ENCODE results near the gene PIAS2. TPM values are rescaled to one million over a fixed set of nuclear protein-coding genes. Genes with fewer than 3 reads are reported as not detected.
"Not testable (repeated sequence)": the region's sequence is repeated elsewhere in the genome, so short reads cannot be mapped to it uniquely, and the experiment has no call there.

The PIAS2 gene
- total RNA-seq (2022), result 30.8 and 33.6 TPM in 2 replicates
- Bru-seq, nascent RNA, result percentile 81 among the genes with signal in this experiment
- percentile 70 among the genes with signal in this experiment for BruChase-seq, experiment 1, labeled RNA remaining after a 6-hour chase
- BruChase-seq, experiment 2, labeled RNA remaining after a 2-hour chase, result percentile 81 among the genes with signal in this experiment
- long read RNA-seq, full-length matches to known transcripts, result 14 of 24 reads
- long read RNA-seq, partial matches to known transcripts, result 3 of 24 reads
- long read RNA-seq, other reads (novel, unspliced or antisense), result 7 of 24 reads

GRCh38 chr18:46917108-46917802 lies at the start of gene PIAS2, which contains the start of gene KATNAL2:
PIAS2 (minus strand) TSS chr18:46917507; CDS start chr18:46917345, 162 bp downstream.
KATNAL2 (plus strand) TSS chr18:46917602; CDS start chr18:46946873, 29,271 bp downstream.
- H3K36me3 Mint-ChIP-seq (ENCODE audit: insufficient read depth, unreplicated experiment), result peaks cover 22% of the 10 kb centered on the region
- peak; percentile 77 for DNase-seq
- CTCF ChIA-PET, result no interaction called here
- intact Hi-C loops (cut with micrococcal nuclease; ENCODE audit: unreplicated experiment), result no loop called here
- peak within 1 kb of the TSS; percentile 82 for H3K4me3 Mint-ChIP-seq (ENCODE audit: low read depth, unreplicated experiment)
- no peaks in the 10 kb centered on the region for H3K27me3 Mint-ChIP-seq (ENCODE audit: unreplicated experiment)
- H3K4me1 Mint-ChIP-seq (ENCODE audit: low read depth, unreplicated experiment), result no peaks in the 10 kb centered on the region
- no peaks in the 10 kb centered on the region for H3K9me3 Mint-ChIP-seq (ENCODE audit: low read depth, unreplicated experiment)
- no TSS peak for BruUV-seq (replicated peaks)
- no peak for TF ChIP-seq CTCF (IDR thresholded peaks at IDR 0.05; ENCODE audit: unreplicated experiment)
- peak within 1 kb of the TSS; percentile 56 for H3K27ac Mint-ChIP-seq (ENCODE audit: unreplicated experiment)

- DNase-seq; H3K4me1 Mint-ChIP-seq (ENCODE audit: low read depth, unreplicated experiment); H3K36me3 Mint-ChIP-seq (ENCODE audit: insufficient read depth, unreplicated experiment); H3K4me3 Mint-ChIP-seq (ENCODE audit: low read depth, unreplicated experiment); BruUV-seq (replicated peaks); H3K9me3 Mint-ChIP-seq (ENCODE audit: low read depth, unreplicated experiment); CTCF ChIA-PET; H3K27me3 Mint-ChIP-seq (ENCODE audit: unreplicated experiment); intact Hi-C loops (cut with micrococcal nuclease; ENCODE audit: unreplicated experiment); H3K27ac Mint-ChIP-seq (ENCODE audit: unreplicated experiment): not testable (repeated sequence)
Observed at GRCh38 chr18:46966266-46966665, 49.0 kb upstream of the PIAS2 start.

- H3K9me3 Mint-ChIP-seq (ENCODE audit: low read depth, unreplicated experiment); CTCF ChIA-PET; DNase-seq; H3K4me1 Mint-ChIP-seq (ENCODE audit: low read depth, unreplicated experiment); H3K4me3 Mint-ChIP-seq (ENCODE audit: low read depth, unreplicated experiment); BruUV-seq (replicated peaks); H3K27ac Mint-ChIP-seq (ENCODE audit: unreplicated experiment); H3K36me3 Mint-ChIP-seq (ENCODE audit: insufficient read depth, unreplicated experiment); intact Hi-C loops (cut with micrococcal nuclease; ENCODE audit: unreplicated experiment); H3K27me3 Mint-ChIP-seq (ENCODE audit: unreplicated experiment): not testable (repeated sequence)
Observed at GRCh38 chr18:46964579-46965293, 47.4 kb upstream of the PIAS2 start.

GRCh38 chr18:46963656-46964578 lies 46.6 kb upstream of the PIAS2 start:
- H3K36me3 Mint-ChIP-seq (ENCODE audit: insufficient read depth, unreplicated experiment); intact Hi-C loops (cut with micrococcal nuclease; ENCODE audit: unreplicated experiment); DNase-seq; H3K9me3 Mint-ChIP-seq (ENCODE audit: low read depth, unreplicated experiment); H3K4me1 Mint-ChIP-seq (ENCODE audit: low read depth, unreplicated experiment); CTCF ChIA-PET; H3K27me3 Mint-ChIP-seq (ENCODE audit: unreplicated experiment); H3K27ac Mint-ChIP-seq (ENCODE audit: unreplicated experiment); BruUV-seq (replicated peaks); H3K4me3 Mint-ChIP-seq (ENCODE audit: low read depth, unreplicated experiment): not testable (repeated sequence)

GRCh38 chr18:46958209-46958608 lies 40.9 kb upstream of the PIAS2 start:
- intact Hi-C loops (cut with micrococcal nuclease; ENCODE audit: unreplicated experiment), result no loop called here
- no peaks in the 10 kb centered on the region for H3K36me3 Mint-ChIP-seq (ENCODE audit: insufficient read depth, unreplicated experiment)
- H3K27me3 Mint-ChIP-seq (ENCODE audit: unreplicated experiment), result no peaks in the 10 kb centered on the region
- no peaks in the 10 kb centered on the region for H3K4me1 Mint-ChIP-seq (ENCODE audit: low read depth, unreplicated experiment)
- DNase-seq, result no peak
- H3K4me3 Mint-ChIP-seq (ENCODE audit: low read depth, unreplicated experiment), result no peak overlapping the region
- CTCF ChIA-PET, result no interaction called here
- TF ChIP-seq CTCF (IDR thresholded peaks at IDR 0.05; ENCODE audit: unreplicated experiment), result no peak
- peaks cover 8% of the 10 kb centered on the region for H3K9me3 Mint-ChIP-seq (ENCODE audit: low read depth, unreplicated experiment)
- H3K27ac Mint-ChIP-seq (ENCODE audit: unreplicated experiment), result no peak overlapping the region
- no TSS peak for BruUV-seq (replicated peaks)
